Activated CD8-positive, alpha-beta memory T cell treated with anti-CD3 and anti-CD28 coated beads for 36 hours (primary cell): ENCODE data around the gene UBXN1. TPM values are rescaled to one million over a fixed set of nuclear protein-coding genes. Genes with fewer than 3 reads are reported as not detected.

ENCODE experiments used
- CTCF ChIA-PET: fragments of 350-600 bp; sonication (Branson Sonifier 250); formaldehyde crosslinking; loops from one replicate; lab custom pipeline; 2021; ENCODE audit warnings: antibody characterized with exemption; lab: Charles Lee
- POLR2A ChIA-PET: fragments of 350-600 bp; sonication (Branson Sonifier 250); formaldehyde crosslinking; loops from one replicate; lab custom pipeline; 2021; ENCODE audit warnings: antibody characterized with exemption; lab: Charles Lee
- total RNA-seq, 2 experiments: library from RNA; stranded (reverse); gene quantifications; one replicate each; pipeline ENCODE4 v1.2.3, GENCODE V29; 2021

Gene UBXN1
- total RNA-seq, 2 experiments from 2014 or later: 129 TPM

GRCh38 chr11:62645671-62645945, 33.3 kb downstream of the UBXN1 start:
- POLR2A ChIA-PET: interaction anchor here (0.8 to 5.1 kb wide), 6 partner anchors 12 to 54 kb away, joined by 3 to 45 read pairs (median 6); partner anchors contain the start of genes C11orf98, CSKMT, LBHD1 and TUT1
- CTCF ChIA-PET: interaction anchor here (0.8 to 3.2 kb wide), 7 partner anchors 11 to 221 kb away, joined by 3 to 9 read pairs (median 3); partner anchors contain the start of genes C11orf98, CSKMT, EML3 and TUT1

- POLR2A ChIA-PET: interaction anchor here (0.7 to 3.3 kb wide), 3 partner anchors 21 to 27 kb away, joined by 4 to 24 read pairs (median 4); partner anchors contain the start of genes C11orf98, CSKMT, LBHD1 and UQCC3
- CTCF ChIA-PET: interaction anchor here (0.8 to 3.2 kb wide), 2 partner anchors 21 to 29 kb away, joined by 3 to 9 read pairs; partner anchors contain the start of genes C11orf98 and CSKMT
Observed at GRCh38 chr11:62644220-62644619, 34.7 kb downstream of the UBXN1 start.

DNA sequence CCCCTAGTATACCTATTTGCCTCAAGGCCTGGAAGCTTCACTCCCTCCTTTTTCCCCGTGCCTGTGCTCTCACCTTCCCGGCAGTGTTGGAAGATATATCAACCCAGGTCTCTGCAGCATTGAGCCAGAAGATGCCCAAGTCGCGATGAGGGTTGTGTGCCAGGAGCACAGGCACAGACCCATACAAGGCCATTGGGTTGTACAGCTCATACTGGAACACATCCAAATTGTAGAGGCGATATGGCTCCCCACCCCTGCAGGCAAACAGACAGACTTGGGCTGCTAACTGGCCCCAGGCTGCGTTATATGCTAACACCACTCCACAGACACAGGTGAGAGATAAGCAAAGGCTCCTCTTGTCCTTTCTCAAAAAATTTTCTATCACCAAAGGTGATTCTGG, 46.4 kb downstream of the UBXN1 start:
- CTCF ChIA-PET: interaction anchor here (2.5 kb wide), 1 partner anchor 9 kb away, joined by 10 read pairs; no protein-coding TSS in a partner anchor
- POLR2A ChIA-PET: no interaction called here

DNA sequence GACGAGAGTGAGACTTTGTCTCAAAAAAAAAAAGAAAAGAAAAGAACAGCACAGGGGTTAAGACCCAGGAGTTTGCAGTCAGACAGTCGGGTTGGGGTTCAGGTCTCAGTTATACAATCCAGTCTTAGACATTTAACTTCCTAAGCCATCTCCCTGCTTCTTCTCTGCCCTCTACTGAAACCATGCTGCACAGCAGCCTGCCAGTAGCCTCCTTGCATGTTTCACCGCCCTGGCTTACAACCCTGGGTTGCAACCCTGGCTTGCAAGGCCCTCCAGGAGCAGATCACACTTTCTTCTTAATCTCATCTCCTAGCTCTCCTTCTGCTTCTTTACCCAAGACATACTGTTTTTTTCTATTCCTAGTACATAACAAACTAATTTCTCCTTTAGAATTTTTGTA, 51.2 kb downstream of the UBXN1 start:
- ChIA-PET CTCF (interaction anchor here (1.0 kb wide), 1 partner anchor 17 kb away, joined by 3 read pairs; no protein-coding TSS in a partner anchor), POLR2A (no interaction called here)

Other genes starting within 250 kb of the UBXN1 start
- 10 to 100 TPM; 70.7 to 75.1 TPM for gene AHNAK, start 132.3 kb downstream of the UBXN1 start, total RNA-seq
- 1,000 to 10,000 TPM; 1,860 to 1,862 TPM for gene EEF1G, start 105.2 kb downstream of the UBXN1 start, total RNA-seq
- 10 to 100 TPM; 30.9 to 33.0 TPM for gene TUT1, start 87.5 kb downstream of the UBXN1 start, total RNA-seq
- 100 to 1,000 TPM; 214 to 216 TPM for gene MTA2, start 77.2 kb downstream of the UBXN1 start, total RNA-seq
- gene EML3, start 66.3 kb downstream of the UBXN1 start, total RNA-seq: 100 to 1,000 TPM; 126 to 131 TPM
- 1 to 10 TPM; 3.0 to 3.2 TPM for gene ROM1, start 65.8 kb downstream of the UBXN1 start, total RNA-seq
- gene B3GAT3, start 57.1 kb downstream of the UBXN1 start, total RNA-seq: 10 to 100 TPM; 72.5 to 77.8 TPM
- gene GANAB, start 32.5 kb downstream of the UBXN1 start, total RNA-seq: 100 to 1,000 TPM; 214 to 215 TPM
- gene INTS5, start 25.8 kb downstream of the UBXN1 start, total RNA-seq: 10 to 100 TPM; 43.9 to 44.5 TPM
- gene C11orf98, start 13.9 kb downstream of the UBXN1 start, total RNA-seq: 100 to 1,000 TPM; 160 to 172 TPM
- 10 to 100 TPM; 46.9 to 51.0 TPM for gene CSKMT, start 13.8 kb downstream of the UBXN1 start, total RNA-seq
- gene UQCC3, start 7.4 kb downstream of the UBXN1 start, total RNA-seq: 1 to 10 TPM; 5.3 to 6.0 TPM
- gene LBHD1, start 6.8 kb downstream of the UBXN1 start, total RNA-seq: 10 to 100 TPM; 21.3 to 24.6 TPM
- gene LRRN4CL, start 10.5 kb upstream of the UBXN1 start, total RNA-seq: under 1 TPM; 0.10 to 0.13 TPM
- gene BSCL2, start 28.4 kb upstream of the UBXN1 start, total RNA-seq: 10 to 100 TPM; 32.9 to 39.1 TPM
- gene GNG3, start 28.6 kb upstream of the UBXN1 start, total RNA-seq: not detected
- gene HNRNPUL2, start 48.4 kb upstream of the UBXN1 start, total RNA-seq: 10 to 100 TPM; 56.2 to 61.9 TPM
- 10 to 100 TPM; 31.6 to 33.2 TPM for gene TTC9C, start 49.4 kb upstream of the UBXN1 start, total RNA-seq
- gene ZBTB3, start 75.1 kb upstream of the UBXN1 start, total RNA-seq: 1 to 10 TPM; 9.3 to 9.8 TPM
- 100 to 1,000 TPM; 137 to 146 TPM for gene POLR2G, start 82.5 kb upstream of the UBXN1 start, total RNA-seq
- 10 to 100 TPM; 17.5 to 18.6 TPM for gene TAF6L, start 92.3 kb upstream of the UBXN1 start, total RNA-seq
- gene TMEM179B, start 108.3 kb upstream of the UBXN1 start, total RNA-seq: 10 to 100 TPM; 36.1 to 42.7 TPM
- 10 to 100 TPM; 12.4 to 13.1 TPM for gene TMEM223, start 112.9 kb upstream of the UBXN1 start, total RNA-seq
- 10 to 100 TPM; 93.1 to 95.4 TPM for gene NXF1, start 126.4 kb upstream of the UBXN1 start, total RNA-seq
- 10 to 100 TPM; 24.9 to 27.0 TPM for gene STX5, start 153.0 kb upstream of the UBXN1 start, total RNA-seq
- gene TEX54, start 153.8 kb upstream of the UBXN1 start, total RNA-seq: 1 to 10 TPM in 1 of 2 experiments, not detected in 1; 1.4 TPM
- 100 to 1,000 TPM; 122 to 124 TPM for gene WDR74, start 160.5 kb upstream of the UBXN1 start, total RNA-seq
- gene SLC3A2, start 201.8 kb upstream of the UBXN1 start, total RNA-seq: 100 to 1,000 TPM; 443 to 455 TPM
- gene CHRM1, start 242.3 kb upstream of the UBXN1 start, total RNA-seq: not detected